Measurements from ENCODE around the gene ITPR2.

Gene ITPR2

DNA sequence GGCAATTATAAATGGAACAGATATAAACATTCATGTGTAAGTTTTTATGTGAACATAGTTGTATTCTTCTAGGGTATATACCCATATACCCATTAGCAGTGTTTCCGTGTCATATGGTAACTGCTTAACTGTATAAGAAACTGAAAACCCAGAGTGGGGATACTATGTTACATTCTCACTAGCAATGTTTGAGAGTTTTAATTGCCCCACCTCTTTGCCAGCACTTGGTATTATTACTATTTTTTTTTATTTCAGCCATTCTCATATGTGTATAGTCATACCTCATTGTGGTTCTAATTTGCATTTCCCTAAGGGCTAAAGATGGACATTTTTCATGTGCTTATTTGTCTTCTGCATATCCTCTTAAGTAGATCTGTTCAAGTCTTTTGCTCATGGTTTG is 28.7 kb upstream of the ITPR2 start:
- TF ChIP-seq, protein P1, sequence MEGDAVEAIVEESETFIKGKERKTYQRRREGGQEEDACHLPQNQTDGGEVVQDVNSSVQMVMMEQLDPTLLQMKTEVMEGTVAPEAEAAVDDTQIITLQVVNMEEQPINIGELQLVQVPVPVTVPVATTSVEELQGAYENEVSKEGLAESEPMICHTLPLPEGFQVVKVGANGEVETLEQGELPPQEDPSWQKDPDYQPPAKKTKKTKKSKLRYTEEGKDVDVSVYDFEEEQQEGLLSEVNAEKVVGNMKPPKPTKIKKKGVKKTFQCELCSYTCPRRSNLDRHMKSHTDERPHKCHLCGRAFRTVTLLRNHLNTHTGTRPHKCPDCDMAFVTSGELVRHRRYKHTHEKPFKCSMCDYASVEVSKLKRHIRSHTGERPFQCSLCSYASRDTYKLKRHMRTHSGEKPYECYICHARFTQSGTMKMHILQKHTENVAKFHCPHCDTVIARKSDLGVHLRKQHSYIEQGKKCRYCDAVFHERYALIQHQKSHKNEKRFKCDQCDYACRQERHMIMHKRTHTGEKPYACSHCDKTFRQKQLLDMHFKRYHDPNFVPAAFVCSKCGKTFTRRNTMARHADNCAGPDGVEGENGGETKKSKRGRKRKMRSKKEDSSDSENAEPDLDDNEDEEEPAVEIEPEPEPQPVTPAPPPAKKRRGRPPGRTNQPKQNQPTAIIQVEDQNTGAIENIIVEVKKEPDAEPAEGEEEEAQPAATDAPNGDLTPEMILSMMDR (conservative IDR thresholded peaks at IDR 0.05; ENCODE audit: control insufficient read depth, insufficient read depth, low read depth, low read length), result no peak
- no peak overlapping the region for H3K4me3 ChIP-seq (ENCODE audit: control insufficient read depth, low read depth, low read length)
- no peak for DNase-seq (ENCODE audit: low read depth)

DNA sequence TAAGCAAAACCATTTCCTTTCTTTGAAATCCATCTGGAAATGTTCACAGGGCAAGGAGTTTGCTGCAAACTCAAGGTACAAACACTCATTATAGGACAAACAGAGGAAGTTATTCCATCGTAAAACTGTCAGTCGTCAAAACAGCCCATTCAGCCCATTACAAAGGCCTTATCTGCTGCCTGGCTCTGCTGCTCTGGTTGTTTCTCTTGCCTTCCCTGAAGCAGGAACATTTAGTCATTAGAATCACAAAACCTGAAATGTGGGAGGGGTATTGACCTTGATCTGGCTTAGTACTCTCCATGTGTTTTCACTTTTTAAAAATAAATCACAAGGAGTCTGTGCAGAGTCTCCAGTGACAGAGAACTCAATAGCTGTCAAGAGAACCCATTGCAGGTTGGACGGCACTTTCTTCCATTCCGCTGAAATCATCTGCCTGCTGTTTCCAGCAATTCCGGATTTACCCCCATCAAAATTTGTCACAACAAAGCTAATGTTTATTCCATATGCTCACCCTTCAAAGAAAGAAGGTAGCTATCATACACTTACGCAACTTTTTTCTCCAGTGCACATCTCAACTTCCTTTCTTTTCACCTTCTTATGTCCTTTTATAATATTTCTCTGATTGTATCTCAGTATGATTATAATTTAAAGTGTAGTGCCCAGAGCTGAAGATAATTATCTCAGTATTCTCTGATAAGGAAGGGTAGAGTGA is 24.6 kb upstream of the ITPR2 start:
- no peak overlapping the region for H3K4me3 ChIP-seq (ENCODE audit: control insufficient read depth, low read depth, low read length)
- no peak for DNase-seq (ENCODE audit: low read depth)
- TF ChIP-seq, protein P1 (conservative IDR thresholded peaks at IDR 0.05; ENCODE audit: control insufficient read depth, insufficient read depth, low read depth, low read length), result no peak

DNA sequence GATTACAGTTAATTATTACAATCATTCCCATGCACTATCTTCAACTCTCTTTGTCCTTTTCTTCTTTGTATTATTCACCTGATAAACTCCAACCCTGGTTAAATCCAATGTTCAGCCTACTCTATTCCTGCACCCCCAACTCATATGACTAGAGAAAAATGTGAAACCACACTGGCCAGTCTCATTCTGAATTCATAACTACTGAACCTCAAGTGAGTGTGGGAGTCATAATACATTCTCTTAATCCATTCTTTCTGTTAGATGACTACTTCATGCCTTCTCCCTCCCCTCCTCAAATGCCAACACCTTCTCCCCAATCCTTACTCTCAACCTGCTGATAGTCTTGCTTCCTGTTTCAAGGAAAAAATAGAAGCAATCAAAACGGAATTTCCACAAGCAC is 22.3 kb upstream of the ITPR2 start:
- DNase-seq (ENCODE audit: low read depth), result no peak
- no peak overlapping the region for H3K4me3 ChIP-seq (ENCODE audit: control insufficient read depth, low read depth, low read length)
- TF ChIP-seq, protein P1 (conservative IDR thresholded peaks at IDR 0.05; ENCODE audit: control insufficient read depth, insufficient read depth, low read depth, low read length), result no peak

DNA sequence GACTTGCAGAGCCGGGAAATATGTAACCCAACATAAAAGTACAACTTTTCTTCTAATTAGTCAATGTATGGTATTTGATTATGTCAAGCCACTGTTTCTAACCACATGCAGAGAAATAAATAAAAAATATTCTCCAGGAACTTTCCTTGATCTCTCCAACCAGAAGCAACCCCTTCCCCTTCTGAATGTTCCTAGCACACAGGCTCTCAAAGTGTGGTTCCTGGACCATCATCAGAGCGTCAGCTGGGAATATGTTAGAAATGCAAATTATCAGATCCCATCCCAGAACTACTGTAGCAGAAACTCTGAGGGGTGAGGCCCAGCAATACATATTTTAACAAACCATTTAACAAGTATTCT is 21.0 kb upstream of the ITPR2 start:
- TF ChIP-seq, protein P1 (conservative IDR thresholded peaks at IDR 0.05; ENCODE audit: control insufficient read depth, insufficient read depth, low read depth, low read length), result no peak
- no peak overlapping the region for H3K4me3 ChIP-seq (ENCODE audit: control insufficient read depth, low read depth, low read length)
- no peak for DNase-seq (ENCODE audit: low read depth)

DNA sequence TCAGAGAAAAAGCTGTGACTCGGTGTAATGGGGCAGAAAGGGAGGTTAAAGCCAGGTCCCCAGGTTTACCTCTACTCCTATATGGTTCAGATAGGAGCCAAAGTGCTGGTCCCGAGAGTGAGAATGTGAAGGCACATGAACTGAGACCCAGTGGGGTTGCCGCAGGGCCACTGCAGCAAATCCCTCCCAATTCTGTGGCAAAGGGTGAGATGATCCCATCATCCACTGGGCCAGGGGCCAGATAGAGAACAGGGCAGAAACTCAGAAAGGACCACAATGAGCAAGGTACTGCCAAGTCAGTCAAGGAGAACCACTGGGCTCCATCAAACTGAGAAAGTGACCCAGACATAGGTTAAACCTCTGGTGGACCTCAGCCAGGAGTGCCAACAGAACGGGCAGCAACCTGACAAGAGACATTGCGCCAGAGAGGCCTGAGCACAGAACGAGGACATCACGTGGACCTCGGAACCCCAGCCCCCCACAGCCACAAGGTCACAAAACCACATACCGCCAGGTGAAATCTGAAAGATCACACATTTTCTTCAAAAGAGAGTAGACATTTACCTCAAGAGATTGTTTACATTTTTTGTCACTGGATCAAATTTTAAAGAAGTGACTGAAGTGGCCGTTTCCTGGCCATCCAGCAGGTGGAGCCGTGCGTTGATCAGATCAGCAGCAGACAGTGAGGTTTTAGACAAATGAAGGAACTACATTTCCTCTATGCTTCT is 20.5 kb upstream of the ITPR2 start:
- no peak overlapping the region for H3K4me3 ChIP-seq (ENCODE audit: control insufficient read depth, low read depth, low read length)
- DNase-seq (ENCODE audit: low read depth), result peak; percentile 65
- TF ChIP-seq, protein P1 (conservative IDR thresholded peaks at IDR 0.05; ENCODE audit: control insufficient read depth, insufficient read depth, low read depth, low read length), result peak; percentile 97

DNA sequence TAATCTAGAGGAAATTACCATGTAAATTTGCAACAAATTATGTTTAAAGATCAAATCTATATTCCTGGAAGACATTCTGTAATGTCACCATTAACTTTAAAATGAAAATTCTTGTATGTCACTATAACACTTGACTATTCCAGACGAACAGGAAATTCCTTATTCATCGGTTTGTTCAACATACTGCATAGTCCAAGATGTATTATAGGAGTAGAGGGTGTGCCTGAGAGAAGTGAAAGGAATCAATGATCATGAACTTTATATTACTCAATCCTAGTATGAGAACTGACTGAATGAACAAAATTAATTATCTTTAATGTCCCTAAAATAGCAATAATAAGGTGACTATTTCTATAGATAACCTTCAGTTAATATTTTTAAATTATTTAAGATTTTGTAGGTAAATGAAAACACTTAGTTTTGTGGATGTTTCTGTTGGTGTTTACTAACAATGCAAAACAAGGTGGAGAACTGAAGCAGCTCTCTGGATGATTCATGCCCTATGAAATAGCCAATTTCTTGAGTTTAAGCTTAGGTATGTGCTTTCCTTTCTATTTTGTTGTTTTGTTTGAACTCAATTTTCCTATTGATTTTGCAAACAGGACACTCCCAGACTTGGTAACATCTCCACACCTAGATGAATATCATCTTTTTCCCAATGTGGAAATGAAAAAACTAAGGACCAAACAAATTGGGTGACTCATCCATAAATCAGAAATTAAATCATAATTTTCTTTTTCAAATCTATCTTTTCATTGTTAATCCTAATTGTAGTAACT is 18.2 kb upstream of the ITPR2 start:
- TF ChIP-seq, protein P1 (conservative IDR thresholded peaks at IDR 0.05; ENCODE audit: control insufficient read depth, insufficient read depth, low read depth, low read length), result no peak

More for the DNA sequence above, 18.2 kb upstream of the ITPR2 start:
- no peak for DNase-seq (ENCODE audit: low read depth)
- H3K4me3 ChIP-seq (ENCODE audit: control insufficient read depth, low read depth, low read length), result no peak overlapping the region

All from fibroblast of mammary gland (primary cell).